ENCODE data around the gene TPO. TPM values are rescaled to one million over a fixed set of nuclear protein-coding genes. Genes with fewer than 3 reads are reported as not detected.
"Not testable (repeated sequence)": the region's sequence is repeated elsewhere in the genome, so short reads cannot be mapped to it uniquely, and the experiment has no call there.

The TPO gene
- total RNA-seq, 2 donors from 2014 or later, result 0.80 to 0.94 TPM

GRCh38 chr2:1515986-1516797 is 102.9 kb downstream of the TPO start:
- no peaks in the 10 kb centered on the region for H3K4me1 ChIP-seq
- H3K27me3 ChIP-seq, result no peaks in the 10 kb centered on the region
- H3K9ac ChIP-seq (ENCODE audit: low read depth in 2 of 2, low read length in 2 of 2), result no peak overlapping the region
- H3K9me3 ChIP-seq, result no peaks in the 10 kb centered on the region
- H3K4me3 ChIP-seq, result no peak overlapping the region
- TF ChIP-seq CTCF (IDR thresholded peaks at IDR 0.05), result no peak
- no peak overlapping the region for H3K27ac ChIP-seq
- intact Hi-C loops (cut with DNase I), result no loop called here
- DNase-seq, result no peak
- no peaks in the 10 kb centered on the region for H3K36me3 ChIP-seq

GRCh38 chr2:1516798-1517060 is 103.5 kb downstream of the TPO start:
- DNase-seq, result no peak
- H3K9me3 ChIP-seq, result no peaks in the 10 kb centered on the region
- no peak for TF ChIP-seq CTCF (IDR thresholded peaks at IDR 0.05)
- H3K27ac ChIP-seq, result no peak overlapping the region
- no peaks in the 10 kb centered on the region for H3K36me3 ChIP-seq
- no peaks in the 10 kb centered on the region for H3K4me1 ChIP-seq
- no peaks in the 10 kb centered on the region for H3K27me3 ChIP-seq
- H3K4me3 ChIP-seq, result no peak overlapping the region
- H3K9ac ChIP-seq (ENCODE audit: low read depth in 2 of 2, low read length in 2 of 2), result no peak overlapping the region
- intact Hi-C loops (cut with DNase I), result no loop called here

GRCh38 chr2:1517291-1517690 is 104.0 kb downstream of the TPO start:
- H3K4me3 ChIP-seq; DNase-seq; H3K9ac ChIP-seq (ENCODE audit: low read depth in 2 of 2, low read length in 2 of 2); H3K4me1 ChIP-seq; H3K27ac ChIP-seq; H3K36me3 ChIP-seq; H3K27me3 ChIP-seq; H3K9me3 ChIP-seq; intact Hi-C loops (cut with DNase I): not testable (repeated sequence)

- no peak for TF ChIP-seq CTCF (IDR thresholded peaks at IDR 0.05)
- no peak overlapping the region for H3K9ac ChIP-seq (ENCODE audit: low read depth in 2 of 2, low read length in 2 of 2)
- H3K27me3 ChIP-seq, result no peaks in the 10 kb centered on the region
- intact Hi-C loops (cut with DNase I), result no loop called here
- no peak for DNase-seq
- no peaks in the 10 kb centered on the region for H3K9me3 ChIP-seq
- no peaks in the 10 kb centered on the region for H3K4me1 ChIP-seq
- no peaks in the 10 kb centered on the region for H3K36me3 ChIP-seq
- H3K27ac ChIP-seq, result no peak overlapping the region
- no peak overlapping the region for H3K4me3 ChIP-seq
Observed at GRCh38 chr2:1517786-1518185, 104.5 kb downstream of the TPO start.

GRCh38 chr2:1518331-1518803 is 105.1 kb downstream of the TPO start:
- H3K27ac ChIP-seq, result no peak overlapping the region
- H3K4me3 ChIP-seq, result no peak overlapping the region
- H3K9me3 ChIP-seq, result no peaks in the 10 kb centered on the region
- no peak for DNase-seq
- H3K27me3 ChIP-seq, result no peaks in the 10 kb centered on the region
- no peak overlapping the region for H3K9ac ChIP-seq (ENCODE audit: low read depth in 2 of 2, low read length in 2 of 2)
- intact Hi-C loops (cut with DNase I), result no loop called here
- H3K36me3 ChIP-seq, result no peaks in the 10 kb centered on the region
- no peaks in the 10 kb centered on the region for H3K4me1 ChIP-seq
- TF ChIP-seq CTCF (IDR thresholded peaks at IDR 0.05), result no peak

GRCh38 chr2:1518867-1519530 is 105.7 kb downstream of the TPO start:
- H3K27ac ChIP-seq, result no peak overlapping the region
- intact Hi-C loops (cut with DNase I), result no loop called here
- H3K9ac ChIP-seq (ENCODE audit: low read depth in 2 of 2, low read length in 2 of 2), result no peak overlapping the region

More at GRCh38 chr2:1518867-1519530, 105.7 kb downstream of the TPO start:
- Histone ChIP-seq H3K4me1 (no peaks in the 10 kb centered on the region), H3K36me3 (no peaks in the 10 kb centered on the region), H3K9me3 (no peaks in the 10 kb centered on the region), H3K27me3 (no peaks in the 10 kb centered on the region), H3K4me3 (no peak overlapping the region)
- no peak for TF ChIP-seq CTCF (IDR thresholded peaks at IDR 0.05)
- no peak for DNase-seq
